ENCODE data around the gene FBXL7.
A peak's percentile ranks its signal among the peaks of the same experiment; 100 is the strongest.

Gene FBXL7

GRCh38 chr5:15798006-15798405 is 298.0 kb downstream of the FBXL7 start:
- no peak for DNase-seq (ENCODE audit: low read depth)
- H3K4me3 ChIP-seq (ENCODE audit: control insufficient read depth, low read depth, low read length): no peak overlapping the region
- no peak for TF ChIP-seq CTCF (IDR thresholded peaks at IDR 0.05; ENCODE audit: control insufficient read depth, insufficient read depth, low read depth, low read length, missing control alignments)

GRCh38 chr5:15799014-15799413 is 299.0 kb downstream of the FBXL7 start:
- no peak for DNase-seq (ENCODE audit: low read depth)
- H3K4me3 ChIP-seq (ENCODE audit: control insufficient read depth, low read depth, low read length): no peak overlapping the region
- TF ChIP-seq CTCF (IDR thresholded peaks at IDR 0.05; ENCODE audit: control insufficient read depth, insufficient read depth, low read depth, low read length, missing control alignments): no peak

- no peak for TF ChIP-seq CTCF (IDR thresholded peaks at IDR 0.05; ENCODE audit: control insufficient read depth, insufficient read depth, low read depth, low read length, missing control alignments)
- DNase-seq (ENCODE audit: low read depth): no peak
- H3K4me3 ChIP-seq (ENCODE audit: control insufficient read depth, low read depth, low read length): no peak overlapping the region
Observed at GRCh38 chr5:15799612-15800011, 299.6 kb downstream of the FBXL7 start.

GRCh38 chr5:15803280-15803679 is 303.3 kb downstream of the FBXL7 start:
- H3K4me3 ChIP-seq (ENCODE audit: control insufficient read depth, low read depth, low read length): no peak overlapping the region
- DNase-seq (ENCODE audit: low read depth): no peak
- TF ChIP-seq CTCF (IDR thresholded peaks at IDR 0.05; ENCODE audit: control insufficient read depth, insufficient read depth, low read depth, low read length, missing control alignments): no peak

- TF ChIP-seq CTCF (IDR thresholded peaks at IDR 0.05; ENCODE audit: control insufficient read depth, insufficient read depth, low read depth, low read length, missing control alignments): no peak
- H3K4me3 ChIP-seq (ENCODE audit: control insufficient read depth, low read depth, low read length): no peak overlapping the region
Observed at GRCh38 chr5:15806613-15807012, 306.6 kb downstream of the FBXL7 start.

DNA sequence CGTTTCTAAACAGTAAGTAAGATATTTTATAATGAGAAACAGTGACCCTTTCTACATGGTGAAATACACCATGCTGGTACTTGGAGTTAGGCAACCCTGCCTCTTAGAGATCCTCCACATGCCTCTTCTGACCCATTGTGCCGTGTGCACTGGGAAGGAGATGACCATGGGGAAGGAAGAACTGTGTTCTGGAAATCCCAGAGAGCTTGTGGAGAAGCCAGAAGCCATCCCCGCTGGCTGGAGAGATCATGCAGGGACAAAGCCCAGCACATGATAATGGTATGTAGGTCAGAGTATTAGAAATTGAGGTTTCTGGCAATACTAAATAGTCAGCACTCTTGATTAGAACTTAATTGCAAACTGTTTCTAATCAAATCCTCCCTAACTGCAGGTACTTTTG is 307.3 kb downstream of the FBXL7 start:
- TF ChIP-seq CTCF (IDR thresholded peaks at IDR 0.05; ENCODE audit: control insufficient read depth, insufficient read depth, low read depth, low read length, missing control alignments): no peak
- no peak for DNase-seq (ENCODE audit: low read depth)
- no peak overlapping the region for H3K4me3 ChIP-seq (ENCODE audit: control insufficient read depth, low read depth, low read length)

More at GRCh38 chr5:15806613-15807012, 306.6 kb downstream of the FBXL7 start:
- DNase-seq (ENCODE audit: low read depth): no peak

DNA sequence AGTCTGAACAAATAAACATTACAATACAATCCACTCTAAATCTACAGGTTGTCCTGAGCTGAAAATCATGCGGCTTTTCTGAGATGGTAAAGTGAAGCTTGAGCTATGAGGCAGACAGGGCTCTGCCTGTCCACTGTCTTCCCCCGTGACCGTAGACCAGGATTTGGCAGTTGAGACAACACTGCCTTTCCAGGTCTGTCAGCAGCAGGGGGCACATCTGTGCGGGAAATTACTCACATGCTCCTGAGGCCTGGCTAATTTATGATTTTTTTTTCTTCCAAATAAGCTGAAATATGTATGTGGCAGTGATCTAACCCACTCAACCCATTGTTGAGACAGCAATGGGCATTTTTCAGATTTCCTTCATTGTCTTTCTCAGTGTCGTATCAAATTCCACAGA is 307.9 kb downstream of the FBXL7 start:
- peak; percentile 46 for TF ChIP-seq CTCF (IDR thresholded peaks at IDR 0.05; ENCODE audit: control insufficient read depth, insufficient read depth, low read depth, low read length, missing control alignments)
- DNase-seq (ENCODE audit: low read depth): peak; percentile 42
- no peak overlapping the region for H3K4me3 ChIP-seq (ENCODE audit: control insufficient read depth, low read depth, low read length)

All from AG09309 (cell line).